K562 (cell line): ENCODE measurements around the gene CLDN15. TPM values are rescaled to one million over a fixed set of nuclear protein-coding genes. Genes with fewer than 3 reads are reported as not detected.
A peak's percentile ranks its signal among the peaks of the same experiment; 100 is the strongest.

Experiments used
- BCLAF1 ChIP-seq, 2 experiments: fragments of 450-650 bp in 1 of 2; IDR thresholded peaks; 2 replicates each; pipeline ENCODE4 v1.6.1; 2011 to 2017; ENCODE audit warnings: low read depth in 2 of 2, antibody characterized with exemption in 1 of 2, borderline replicate concordance in 1 of 2, low read length in 1 of 2, mild to moderate bottlenecking in 1 of 2, mixed read lengths in 1 of 2; ENCODE audit not compliant: control insufficient read depth in 1 of 2
- FOXP1 ChIP-seq: sonication (generic); formaldehyde crosslinking; IDR thresholded peaks from 2 replicates; pipeline ENCODE4 v1.8.0; 2022; ENCODE audit warnings: mild to moderate bottlenecking, missing genetic modification reagents
- HLTF ChIP-seq: fragments of 450-650 bp; IDR thresholded peaks from 2 replicates; pipeline ENCODE4 v1.6.1; 2016
- NR4A1 ChIP-seq, 2 experiments: fragments of 250-450 bp in 1 of 2; fragments of 450-650 bp in 1 of 2; sonication (Bioruptor Pico) in 1 of 2; IDR thresholded peaks; 2 replicates each; pipeline versions ENCODE4 v1.4.0 to v1.6.1; 2016 to 2020; ENCODE audit warnings: mild to moderate bottlenecking in 2 of 2, missing compliant biosample characterization in 1 of 2, missing genetic modification characterization in 1 of 2, moderate library complexity in 1 of 2
- RNF2 ChIP-seq: sonication (generic); IDR thresholded peaks from 2 replicates; pipeline ENCODE4 v1.6.1; 2016
- THAP7 ChIP-seq: fragments of 250-450 bp; sonication (Bioruptor Pico); IDR thresholded peaks from 2 replicates; pipeline ENCODE4 v1.5.0; 2021
- ZBTB1 ChIP-seq: sonication (generic); formaldehyde crosslinking; IDR thresholded peaks from 2 replicates; pipeline ENCODE4 v1.8.1; 2023; ENCODE audit warnings: missing genetic modification reagents, low read depth, mild to moderate bottlenecking, borderline replicate concordance
- ZFP1 ChIP-seq: fragments of 450-650 bp; formaldehyde crosslinking; IDR thresholded peaks from 2 replicates; pipeline ENCODE4 v1.4.0; 2020; ENCODE audit warnings: mild to moderate bottlenecking, mixed read lengths
- ZFX ChIP-seq: sonication (generic); formaldehyde crosslinking; IDR thresholded peaks from 2 replicates; pipeline ENCODE4 v1.8.0; 2022; ENCODE audit warnings: mild to moderate bottlenecking, missing genetic modification reagents, moderate library complexity
- ZNF212 ChIP-seq: fragments of 450-650 bp; formaldehyde crosslinking; IDR thresholded peaks from 2 replicates; pipeline ENCODE4 v1.4.0; 2020; ENCODE audit warnings: mild to moderate bottlenecking
- polyA plus RNA-seq, 8 experiments: library from polyadenylated mRNA; depleted of rRNA in 4 of 8; stranded (reverse) in 5 of 8; unstranded in 3 of 8; fragments of >200 nt; fragmentation: Nextera tagmentation in 2 of 8; fragmentation: Illumina TruSeq in 1 of 8; extraction: Ambion mirVana in 2 of 8; extraction: Trizol in 1 of 8; gene quantifications; 2 replicates each; pipeline versions ENCODE4 v1.2.1 to v1.2.3, GENCODE V29; 2011 to 2014; ENCODE audit warnings: inconsistent platforms in 1 of 8, missing spikeins in 1 of 8
- total RNA-seq, 7 experiments: library from RNA; depleted of rRNA in 6 of 7; stranded (reverse); fragments of >200 nt in 6 of 7; fragmentation: Illumina TruSeq in 2 of 7; extraction: Trizol in 2 of 7; gene quantifications; 2 replicates each; pipeline versions ENCODE4 v1.2.1 to v1.2.3, GENCODE V29; 2011 to 2021; ENCODE audit warnings: low replicate concordance in 1 of 7
- TF ChIP-seq, protein P1 (sequence below): fragments of 450-650 bp; IDR thresholded peaks from 2 replicates; pipeline ENCODE4 v1.6.1; 2016; ENCODE audit warnings: mild to moderate bottlenecking, moderate library complexity

The CLDN15 gene
- total and polyA plus RNA-seq, 9 of the 15 experiments (the other 6 are each of a cell fraction or from before 2014, with no cell fraction given), result 0.32 to 14.5 (median 7.4) TPM

- TF ChIP-seq ZNF212 (no peak), ZBTB1 (CRISPR knock-in tag) (peak; percentile 97), HLTF (no peak), THAP7 (CRISPR knock-in tag) (no peak), RNF2 (0 out of 2 replicates have a peak, but pooled peaks have one; percentile 42), NR4A1 (CRISPR knock-in tag; IDR thresholded peaks at IDR 0.05) (0 out of 2 replicates have a peak, but pooled peaks have one; percentile 81), NR4A1 (tag; IDR thresholded peaks at IDR 0.05) (no peak), BCLAF1 (IDR thresholded peaks at IDR 0.05; ENCODE audit: borderline replicate concordance in 1 of 2, control insufficient read depth in 1 of 2, low read depth in 2 of 2, low read length in 1 of 2) (no peak), ZFP1 (CRISPR knock-in tag) (no peak), FOXP1 (CRISPR knock-in tag) (no peak), ZFX (CRISPR knock-in tag) (no peak; the same call in 1 of the 2 replicates)
- TF ChIP-seq, protein P1, sequence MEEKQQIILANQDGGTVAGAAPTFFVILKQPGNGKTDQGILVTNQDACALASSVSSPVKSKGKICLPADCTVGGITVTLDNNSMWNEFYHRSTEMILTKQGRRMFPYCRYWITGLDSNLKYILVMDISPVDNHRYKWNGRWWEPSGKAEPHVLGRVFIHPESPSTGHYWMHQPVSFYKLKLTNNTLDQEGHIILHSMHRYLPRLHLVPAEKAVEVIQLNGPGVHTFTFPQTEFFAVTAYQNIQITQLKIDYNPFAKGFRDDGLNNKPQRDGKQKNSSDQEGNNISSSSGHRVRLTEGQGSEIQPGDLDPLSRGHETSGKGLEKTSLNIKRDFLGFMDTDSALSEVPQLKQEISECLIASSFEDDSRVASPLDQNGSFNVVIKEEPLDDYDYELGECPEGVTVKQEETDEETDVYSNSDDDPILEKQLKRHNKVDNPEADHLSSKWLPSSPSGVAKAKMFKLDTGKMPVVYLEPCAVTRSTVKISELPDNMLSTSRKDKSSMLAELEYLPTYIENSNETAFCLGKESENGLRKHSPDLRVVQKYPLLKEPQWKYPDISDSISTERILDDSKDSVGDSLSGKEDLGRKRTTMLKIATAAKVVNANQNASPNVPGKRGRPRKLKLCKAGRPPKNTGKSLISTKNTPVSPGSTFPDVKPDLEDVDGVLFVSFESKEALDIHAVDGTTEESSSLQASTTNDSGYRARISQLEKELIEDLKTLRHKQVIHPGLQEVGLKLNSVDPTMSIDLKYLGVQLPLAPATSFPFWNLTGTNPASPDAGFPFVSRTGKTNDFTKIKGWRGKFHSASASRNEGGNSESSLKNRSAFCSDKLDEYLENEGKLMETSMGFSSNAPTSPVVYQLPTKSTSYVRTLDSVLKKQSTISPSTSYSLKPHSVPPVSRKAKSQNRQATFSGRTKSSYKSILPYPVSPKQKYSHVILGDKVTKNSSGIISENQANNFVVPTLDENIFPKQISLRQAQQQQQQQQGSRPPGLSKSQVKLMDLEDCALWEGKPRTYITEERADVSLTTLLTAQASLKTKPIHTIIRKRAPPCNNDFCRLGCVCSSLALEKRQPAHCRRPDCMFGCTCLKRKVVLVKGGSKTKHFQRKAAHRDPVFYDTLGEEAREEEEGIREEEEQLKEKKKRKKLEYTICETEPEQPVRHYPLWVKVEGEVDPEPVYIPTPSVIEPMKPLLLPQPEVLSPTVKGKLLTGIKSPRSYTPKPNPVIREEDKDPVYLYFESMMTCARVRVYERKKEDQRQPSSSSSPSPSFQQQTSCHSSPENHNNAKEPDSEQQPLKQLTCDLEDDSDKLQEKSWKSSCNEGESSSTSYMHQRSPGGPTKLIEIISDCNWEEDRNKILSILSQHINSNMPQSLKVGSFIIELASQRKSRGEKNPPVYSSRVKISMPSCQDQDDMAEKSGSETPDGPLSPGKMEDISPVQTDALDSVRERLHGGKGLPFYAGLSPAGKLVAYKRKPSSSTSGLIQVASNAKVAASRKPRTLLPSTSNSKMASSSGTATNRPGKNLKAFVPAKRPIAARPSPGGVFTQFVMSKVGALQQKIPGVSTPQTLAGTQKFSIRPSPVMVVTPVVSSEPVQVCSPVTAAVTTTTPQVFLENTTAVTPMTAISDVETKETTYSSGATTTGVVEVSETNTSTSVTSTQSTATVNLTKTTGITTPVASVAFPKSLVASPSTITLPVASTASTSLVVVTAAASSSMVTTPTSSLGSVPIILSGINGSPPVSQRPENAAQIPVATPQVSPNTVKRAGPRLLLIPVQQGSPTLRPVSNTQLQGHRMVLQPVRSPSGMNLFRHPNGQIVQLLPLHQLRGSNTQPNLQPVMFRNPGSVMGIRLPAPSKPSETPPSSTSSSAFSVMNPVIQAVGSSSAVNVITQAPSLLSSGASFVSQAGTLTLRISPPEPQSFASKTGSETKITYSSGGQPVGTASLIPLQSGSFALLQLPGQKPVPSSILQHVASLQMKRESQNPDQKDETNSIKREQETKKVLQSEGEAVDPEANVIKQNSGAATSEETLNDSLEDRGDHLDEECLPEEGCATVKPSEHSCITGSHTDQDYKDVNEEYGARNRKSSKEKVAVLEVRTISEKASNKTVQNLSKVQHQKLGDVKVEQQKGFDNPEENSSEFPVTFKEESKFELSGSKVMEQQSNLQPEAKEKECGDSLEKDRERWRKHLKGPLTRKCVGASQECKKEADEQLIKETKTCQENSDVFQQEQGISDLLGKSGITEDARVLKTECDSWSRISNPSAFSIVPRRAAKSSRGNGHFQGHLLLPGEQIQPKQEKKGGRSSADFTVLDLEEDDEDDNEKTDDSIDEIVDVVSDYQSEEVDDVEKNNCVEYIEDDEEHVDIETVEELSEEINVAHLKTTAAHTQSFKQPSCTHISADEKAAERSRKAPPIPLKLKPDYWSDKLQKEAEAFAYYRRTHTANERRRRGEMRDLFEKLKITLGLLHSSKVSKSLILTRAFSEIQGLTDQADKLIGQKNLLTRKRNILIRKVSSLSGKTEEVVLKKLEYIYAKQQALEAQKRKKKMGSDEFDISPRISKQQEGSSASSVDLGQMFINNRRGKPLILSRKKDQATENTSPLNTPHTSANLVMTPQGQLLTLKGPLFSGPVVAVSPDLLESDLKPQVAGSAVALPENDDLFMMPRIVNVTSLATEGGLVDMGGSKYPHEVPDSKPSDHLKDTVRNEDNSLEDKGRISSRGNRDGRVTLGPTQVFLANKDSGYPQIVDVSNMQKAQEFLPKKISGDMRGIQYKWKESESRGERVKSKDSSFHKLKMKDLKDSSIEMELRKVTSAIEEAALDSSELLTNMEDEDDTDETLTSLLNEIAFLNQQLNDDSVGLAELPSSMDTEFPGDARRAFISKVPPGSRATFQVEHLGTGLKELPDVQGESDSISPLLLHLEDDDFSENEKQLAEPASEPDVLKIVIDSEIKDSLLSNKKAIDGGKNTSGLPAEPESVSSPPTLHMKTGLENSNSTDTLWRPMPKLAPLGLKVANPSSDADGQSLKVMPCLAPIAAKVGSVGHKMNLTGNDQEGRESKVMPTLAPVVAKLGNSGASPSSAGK, result no peak
Measured at GRCh38 chr7:101217388-101218235, 20.0 kb downstream of the CLDN15 start, which contains the start of the genes PLOD3 and ZNHIT1 (continued).
